ENCODE results near the gene TRAK2. TPM values are rescaled to one million over a fixed set of nuclear protein-coding genes. Genes with fewer than 3 reads are reported as not detected.
A peak's percentile ranks its signal among the peaks of the same experiment; 100 is the strongest.
"Not testable (repeated sequence)": the region's sequence is repeated elsewhere in the genome, so short reads cannot be mapped to it uniquely, and the experiment has no call there.

Gene TRAK2
- total and polyA plus RNA-seq, 2 donors (not counting 1 experiment from before 2014, with no cell fraction given) = 73.2 to 81.1 TPM

- Histone ChIP-seq H2AFZ (ENCODE audit: low read length) (no peak overlapping the region), H3K27me3 (ENCODE audit: control insufficient read depth, insufficient read depth, low read length) (no peaks in the 10 kb centered on the region), H3K4me2 (ENCODE audit: extremely low read depth, insufficient read depth, low read length) (no peak overlapping the region), H3K4me1 (ENCODE audit: control insufficient read depth, extremely low read depth, insufficient read depth, low read length) (no peaks in the 10 kb centered on the region), H3K9me3 (ENCODE audit: control insufficient read depth, insufficient read depth, low read depth, low read length) (no peaks in the 10 kb centered on the region), H3K36me3 (ENCODE audit: control insufficient read depth, insufficient read depth, low read length) (no peaks in the 10 kb centered on the region), H4K20me1 (ENCODE audit: control insufficient read depth, extremely low read depth, insufficient read depth, low read length) (no peaks in the 10 kb centered on the region), H3K79me2 (ENCODE audit: control insufficient read depth, insufficient read depth, low read length) (peaks cover 51% of the 10 kb centered on the region), H3K4me3 (replicated peaks in 1 of 4; ENCODE audit: control extremely low read depth in 1 of 4, insufficient read depth in 1 of 4, low read depth in 3 of 4, low read length in 4 of 4) (no peak overlapping the region), H3K9ac (ENCODE audit: insufficient read depth, low read length) (no peak overlapping the region), H3K27ac (ENCODE audit: insufficient read depth, low read length) (no peak overlapping the region)
- DNase-seq (ENCODE audit: low read depth in 2 of 2) = no peak
- no peak for TF ChIP-seq CTCF (conservative IDR thresholded peaks at IDR 0.05 in 1 of 2, IDR thresholded peaks at IDR 0.05 in 1 of 2; ENCODE audit: low read depth in 1 of 2, low read length in 2 of 2)
- TF ChIP-seq EZH2 (IDR thresholded peaks at IDR 0.05; ENCODE audit: low read length, missing control alignments) = no peak
Measured at GRCh38 chr2:201440182-201440581, 11.1 kb downstream of the TRAK2 start.

GRCh38 chr2:201439336-201439922 lies 11.8 kb downstream of the TRAK2 start:
- not testable (repeated sequence) for H3K9ac ChIP-seq (ENCODE audit: insufficient read depth, low read length); H3K4me2 ChIP-seq (ENCODE audit: extremely low read depth, insufficient read depth, low read length); DNase-seq (ENCODE audit: low read depth in 2 of 2); H3K36me3 ChIP-seq (ENCODE audit: control insufficient read depth, insufficient read depth, low read length); H3K4me1 ChIP-seq (ENCODE audit: control insufficient read depth, extremely low read depth, insufficient read depth, low read length); H3K27ac ChIP-seq (ENCODE audit: insufficient read depth, low read length); H3K9me3 ChIP-seq (ENCODE audit: control insufficient read depth, insufficient read depth, low read depth, low read length); H3K4me3 ChIP-seq (replicated peaks in 1 of 4; ENCODE audit: control extremely low read depth in 1 of 4, insufficient read depth in 1 of 4, low read depth in 3 of 4, low read length in 4 of 4); H2AFZ ChIP-seq (ENCODE audit: low read length); H4K20me1 ChIP-seq (ENCODE audit: control insufficient read depth, extremely low read depth, insufficient read depth, low read length); H3K27me3 ChIP-seq (ENCODE audit: control insufficient read depth, insufficient read depth, low read length)
- H3K79me2 ChIP-seq (ENCODE audit: control insufficient read depth, insufficient read depth, low read length) = peaks cover 56% of the 10 kb centered on the region

- no peak overlapping the region for H3K4me3 ChIP-seq (replicated peaks in 1 of 4; ENCODE audit: control extremely low read depth in 1 of 4, insufficient read depth in 1 of 4, low read depth in 3 of 4, low read length in 4 of 4)
- no peaks in the 10 kb centered on the region for H4K20me1 ChIP-seq (ENCODE audit: control insufficient read depth, extremely low read depth, insufficient read depth, low read length)
- H3K27me3 ChIP-seq (ENCODE audit: control insufficient read depth, insufficient read depth, low read length) = no peaks in the 10 kb centered on the region
- no peak overlapping the region for H2AFZ ChIP-seq (ENCODE audit: low read length)
- no peak for TF ChIP-seq CTCF (conservative IDR thresholded peaks at IDR 0.05 in 1 of 2, IDR thresholded peaks at IDR 0.05 in 1 of 2; ENCODE audit: low read depth in 1 of 2, low read length in 2 of 2)
- no peak for TF ChIP-seq EZH2 (IDR thresholded peaks at IDR 0.05; ENCODE audit: low read length, missing control alignments)
- H3K79me2 ChIP-seq (ENCODE audit: control insufficient read depth, insufficient read depth, low read length) = peaks cover 50% of the 10 kb centered on the region
- no peak overlapping the region for H3K27ac ChIP-seq (ENCODE audit: insufficient read depth, low read length)
- H3K4me2 ChIP-seq (ENCODE audit: extremely low read depth, insufficient read depth, low read length) = no peak overlapping the region
- H3K9ac ChIP-seq (ENCODE audit: insufficient read depth, low read length) = no peak overlapping the region
- no peaks in the 10 kb centered on the region for H3K36me3 ChIP-seq (ENCODE audit: control insufficient read depth, insufficient read depth, low read length)
- DNase-seq (ENCODE audit: low read depth in 2 of 2) = peak in 1 of 2 donors; percentile 45
- no peaks in the 10 kb centered on the region for H3K9me3 ChIP-seq (ENCODE audit: control insufficient read depth, insufficient read depth, low read depth, low read length)
- H3K4me1 ChIP-seq (ENCODE audit: control insufficient read depth, extremely low read depth, insufficient read depth, low read length) = peaks cover 10% of the 10 kb centered on the region
Measured at GRCh38 chr2:201436141-201436540, 15.1 kb downstream of the TRAK2 start.

Measured in fibroblast of lung (primary cell).